Stomach (tissue), 4 donors: ENCODE measurements around the gene LRRC56.

Experiments
- POLR2A ChIP-seq, 4 donors: fragments of 450-650 bp; IDR thresholded peaks; one replicate each; pipeline ENCODE4 v1.6.1; 2016; ENCODE audit warnings: antibody characterized with exemption in 4 of 4, control low read depth in 2 of 4, mild to moderate bottlenecking in 1 of 4, moderate library complexity in 1 of 4
- POLR2AphosphoS5 ChIP-seq, 3 donors: sonication (generic); formaldehyde crosslinking; IDR thresholded peaks; one replicate each; pipeline ENCODE4 v1.6.1; 2016; ENCODE audit warnings: antibody characterized with exemption in 3 of 3
- TF ChIP-seq, protein P1 (sequence below), 7 experiments: fragments of 450-650 bp in 4 of 7; fragments of 200-600 bp in 3 of 7; sonication (generic) in 3 of 7; IDR thresholded peaks; one replicate each; pipeline ENCODE4 v1.5.1; 2016 to 2019; ENCODE audit warnings: antibody characterized with exemption in 7 of 7, control low read depth in 2 of 7, mild to moderate bottlenecking in 1 of 7

DNA sequence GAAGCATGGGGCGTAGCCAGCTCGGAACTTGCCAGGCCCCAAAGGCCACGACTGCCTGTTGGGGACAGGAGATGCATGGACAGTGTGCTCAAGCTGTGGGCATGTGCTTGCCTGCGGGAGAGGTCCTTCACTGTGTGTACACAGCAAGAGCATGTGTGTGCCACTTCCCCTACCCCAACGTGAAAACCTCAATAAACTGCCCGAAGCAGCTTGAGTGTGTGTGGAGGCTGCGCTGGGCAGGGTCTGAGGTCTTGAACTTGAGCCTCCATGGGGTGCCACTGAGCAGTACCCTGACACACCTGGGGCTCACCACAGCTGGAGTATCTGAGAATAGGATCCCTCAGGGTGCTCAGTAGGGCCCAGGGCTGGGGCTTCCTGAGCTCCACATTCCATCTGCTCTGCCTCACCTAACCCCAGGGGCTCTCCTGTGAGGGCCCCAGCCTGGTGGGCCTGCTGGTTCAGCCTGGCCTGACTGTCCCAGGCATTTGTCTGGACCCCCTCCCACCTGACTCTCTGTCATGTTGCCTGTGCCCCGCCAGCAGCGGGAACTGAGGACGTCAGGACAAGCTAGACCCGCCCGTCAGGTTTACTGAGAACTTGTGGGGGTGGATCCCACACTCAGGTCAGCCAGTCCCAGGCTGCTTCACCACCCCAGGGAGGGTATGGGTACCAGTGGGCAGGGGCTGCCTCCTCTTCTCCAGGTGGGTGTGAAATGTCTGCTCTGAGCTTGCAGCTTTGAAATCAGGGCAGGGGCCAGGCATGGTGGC is 26.7 kb downstream of the LRRC56 start:
- TF ChIP-seq, protein P1, sequence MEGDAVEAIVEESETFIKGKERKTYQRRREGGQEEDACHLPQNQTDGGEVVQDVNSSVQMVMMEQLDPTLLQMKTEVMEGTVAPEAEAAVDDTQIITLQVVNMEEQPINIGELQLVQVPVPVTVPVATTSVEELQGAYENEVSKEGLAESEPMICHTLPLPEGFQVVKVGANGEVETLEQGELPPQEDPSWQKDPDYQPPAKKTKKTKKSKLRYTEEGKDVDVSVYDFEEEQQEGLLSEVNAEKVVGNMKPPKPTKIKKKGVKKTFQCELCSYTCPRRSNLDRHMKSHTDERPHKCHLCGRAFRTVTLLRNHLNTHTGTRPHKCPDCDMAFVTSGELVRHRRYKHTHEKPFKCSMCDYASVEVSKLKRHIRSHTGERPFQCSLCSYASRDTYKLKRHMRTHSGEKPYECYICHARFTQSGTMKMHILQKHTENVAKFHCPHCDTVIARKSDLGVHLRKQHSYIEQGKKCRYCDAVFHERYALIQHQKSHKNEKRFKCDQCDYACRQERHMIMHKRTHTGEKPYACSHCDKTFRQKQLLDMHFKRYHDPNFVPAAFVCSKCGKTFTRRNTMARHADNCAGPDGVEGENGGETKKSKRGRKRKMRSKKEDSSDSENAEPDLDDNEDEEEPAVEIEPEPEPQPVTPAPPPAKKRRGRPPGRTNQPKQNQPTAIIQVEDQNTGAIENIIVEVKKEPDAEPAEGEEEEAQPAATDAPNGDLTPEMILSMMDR (IDR thresholded peaks at IDR 0.05), result no peak
- TF ChIP-seq POLR2AphosphoS5 (IDR thresholded peaks at IDR 0.05) (no peak), POLR2A (IDR thresholded peaks at IDR 0.05) (no peak)
